Caco-2 (cell line): ENCODE measurements around the gene CYTH2. TPM values are rescaled to one million over a fixed set of nuclear protein-coding genes. Genes with fewer than 3 reads are reported as not detected.

Source experiments
- BruUV-seq: library from RNA; stranded (reverse); fragments of 400-500 nt; replicated peaks from 2 replicates; lab custom pipeline; 2021; lab: Mats Ljungman, UMichigan
- CTCF ChIA-PET: fragments of 300-600 bp; sonication (Branson Sonifier 250); formaldehyde crosslinking; loops from one replicate; lab custom pipeline; 2022; ENCODE audit warnings: antibody characterized with exemption; lab: Charles Lee
- POLR2A ChIA-PET: fragments of 300-600 bp; sonication (Branson Sonifier 250); formaldehyde crosslinking; loops from one replicate; lab custom pipeline; 2022; ENCODE audit warnings: antibody characterized with exemption; lab: Charles Lee
- DNase-seq, 2 experiments: peaks; one replicate each; pipeline versions ENCODE4 v3.0.0 to v3.0.0-alpha.2; 2020 to 2022
- H3K27me3 ChIP-seq: replicated peaks from 2 replicates; pipeline ENCODE4 v1.6.0; 2011; ENCODE audit warnings: low read length; ENCODE audit not compliant: control insufficient read depth, insufficient read depth
- H3K36me3 ChIP-seq: 2 replicates; pipeline ENCODE4 v1.5.1; 2011; ENCODE audit warnings: low read length; ENCODE audit not compliant: control insufficient read depth, insufficient read depth
- H3K4me1 ChIP-seq: fragments of 250-450 bp; sonication (Bioruptor Pico); 2 replicates; pipeline ENCODE4 v1.5.1; 2020; ENCODE audit warnings: mild to moderate bottlenecking
- H3K4me3 ChIP-seq: 2 replicates; pipeline ENCODE4 v1.5.1; 2011; ENCODE audit warnings: low read depth, mild to moderate bottlenecking, control low read depth, low read length
- H3K9me3 ChIP-seq: fragments of 250-450 bp; sonication (Bioruptor Pico); 2 replicates; pipeline ENCODE4 v1.5.1; 2020; ENCODE audit warnings: mild to moderate bottlenecking, moderate library complexity
- H3K27ac Mint-ChIP-seq: one replicate; pipeline ENCODE4 v1.8.0; 2022; ENCODE audit warnings: mixed read lengths; ENCODE audit not compliant: unreplicated experiment
- H3K27me3 Mint-ChIP-seq: one replicate; pipeline ENCODE4 v1.8.0; 2022; ENCODE audit warnings: mixed read lengths; ENCODE audit not compliant: insufficient read depth, unreplicated experiment
- H3K36me3 Mint-ChIP-seq: one replicate; pipeline ENCODE4 v1.8.0; 2022; ENCODE audit warnings: mild to moderate bottlenecking, mixed read lengths; ENCODE audit not compliant: insufficient read depth, unreplicated experiment
- H3K4me1 Mint-ChIP-seq: one replicate; pipeline ENCODE4 v1.8.0; 2022; ENCODE audit warnings: low read depth, mixed read lengths; ENCODE audit not compliant: unreplicated experiment
- H3K4me3 Mint-ChIP-seq: one replicate; pipeline ENCODE4 v1.8.0; 2022; ENCODE audit warnings: mild to moderate bottlenecking, moderate library complexity, mixed read lengths; ENCODE audit not compliant: unreplicated experiment
- H3K9me3 Mint-ChIP-seq: one replicate; pipeline ENCODE4 v1.8.0; 2022; ENCODE audit warnings: mixed read lengths; ENCODE audit not compliant: unreplicated experiment
- intact Hi-C: fragments of 100-400 bp; cut with micrococcal nuclease; formaldehyde crosslinking; loops from one replicate; pipeline ENCODE4 v1.10.0; 2022; ENCODE audit not compliant: unreplicated experiment
- total RNA-seq: library from RNA; stranded (reverse); gene quantifications from 2 replicates; pipeline ENCODE4 v1.2.3, GENCODE V29; 2022
- TF ChIP-seq, protein P1 (sequence below), 2 experiments: fragments of 200-600 bp in 1 of 2; IDR thresholded peaks; 1 replicate in 1 of 2; 2 replicates in 1 of 2; pipeline versions ENCODE4 v1.5.1 to v1.8.0; 2011 to 2022; ENCODE audit warnings: antibody characterized with exemption in 1 of 2, control low read depth in 1 of 2, inconsistent platforms in 1 of 2, low read depth in 1 of 2, low read length in 1 of 2, mild to moderate bottlenecking in 1 of 2, moderate library complexity in 1 of 2; ENCODE audit not compliant: insufficient read depth in 1 of 2, severe bottlenecking in 1 of 2, unreplicated experiment in 1 of 2

CYTH2 gene
- total RNA-seq, 1 experiment from 2014 or later, result 74.6 TPM

DNA sequence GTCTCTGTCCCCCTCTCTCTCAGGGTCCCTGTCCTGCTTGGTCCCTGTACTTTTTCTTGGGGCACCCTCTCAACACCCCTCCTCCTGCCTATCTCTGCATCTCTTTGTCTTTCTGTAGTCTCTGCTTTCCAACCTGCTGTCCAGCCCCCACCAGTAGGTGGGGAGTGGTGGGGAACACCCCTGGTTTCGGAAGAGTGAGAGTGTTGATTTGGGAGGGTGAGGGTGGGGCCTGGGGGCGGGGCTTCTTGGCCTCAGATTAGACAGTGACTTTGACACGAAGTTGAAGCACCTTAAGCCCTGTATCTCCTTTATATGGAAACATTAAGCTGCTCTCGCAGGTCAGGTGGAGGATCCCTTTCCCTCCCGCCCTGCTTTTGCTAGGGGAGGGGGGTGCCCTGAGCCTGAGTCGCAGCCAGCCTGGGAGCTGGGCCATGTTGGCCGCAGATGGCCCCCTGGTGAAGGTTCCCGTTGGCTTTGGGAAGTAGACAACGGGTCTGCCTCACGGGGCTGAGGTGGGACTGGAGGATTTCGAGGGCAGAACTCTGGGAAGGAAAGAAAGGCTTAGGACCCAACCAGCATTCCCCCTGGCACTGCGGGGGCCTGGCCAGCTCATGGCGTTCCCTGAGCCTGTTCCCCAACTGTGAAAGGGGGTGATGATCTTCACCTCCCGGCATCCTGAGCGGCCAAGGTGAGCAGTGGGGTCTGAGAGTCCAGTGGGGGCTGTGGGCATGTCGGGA lies 13.8 kb upstream of the CYTH2 start, which contains the start of gene KCNJ14:
KCNJ14 (plus strand) TSS at position 404 of the 737 bp plus-strand sequence. CDS start 6,151 bp downstream, outside the sequence.
- POLR2A ChIA-PET, result no interaction called here
- DNase-seq, result no peak
- Mint-ChIP-seq H3K4me1 (no peaks in the 10 kb centered on the region), H3K9me3 (no peaks in the 10 kb centered on the region), H3K27me3 (no peaks in the 10 kb centered on the region), H3K36me3 (peaks cover 90% of the 10 kb centered on the region), H3K4me3 (no peak within 1 kb of the TSS), H3K27ac (no peak within 1 kb of the TSS)
- no peaks in the 10 kb centered on the region for H3K4me1 ChIP-seq
- no peaks in the 10 kb centered on the region for H3K9me3 ChIP-seq
- TF ChIP-seq, protein P1, sequence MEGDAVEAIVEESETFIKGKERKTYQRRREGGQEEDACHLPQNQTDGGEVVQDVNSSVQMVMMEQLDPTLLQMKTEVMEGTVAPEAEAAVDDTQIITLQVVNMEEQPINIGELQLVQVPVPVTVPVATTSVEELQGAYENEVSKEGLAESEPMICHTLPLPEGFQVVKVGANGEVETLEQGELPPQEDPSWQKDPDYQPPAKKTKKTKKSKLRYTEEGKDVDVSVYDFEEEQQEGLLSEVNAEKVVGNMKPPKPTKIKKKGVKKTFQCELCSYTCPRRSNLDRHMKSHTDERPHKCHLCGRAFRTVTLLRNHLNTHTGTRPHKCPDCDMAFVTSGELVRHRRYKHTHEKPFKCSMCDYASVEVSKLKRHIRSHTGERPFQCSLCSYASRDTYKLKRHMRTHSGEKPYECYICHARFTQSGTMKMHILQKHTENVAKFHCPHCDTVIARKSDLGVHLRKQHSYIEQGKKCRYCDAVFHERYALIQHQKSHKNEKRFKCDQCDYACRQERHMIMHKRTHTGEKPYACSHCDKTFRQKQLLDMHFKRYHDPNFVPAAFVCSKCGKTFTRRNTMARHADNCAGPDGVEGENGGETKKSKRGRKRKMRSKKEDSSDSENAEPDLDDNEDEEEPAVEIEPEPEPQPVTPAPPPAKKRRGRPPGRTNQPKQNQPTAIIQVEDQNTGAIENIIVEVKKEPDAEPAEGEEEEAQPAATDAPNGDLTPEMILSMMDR (IDR thresholded peaks at IDR 0.05; ENCODE audit: insufficient read depth in 1 of 2, low read depth in 1 of 2, low read length in 1 of 2, severe bottlenecking in 1 of 2, unreplicated experiment in 1 of 2), result no peak
- intact Hi-C loops, result no loop called here
- no TSS peak for BruUV-seq
- no peaks in the 10 kb centered on the region; the same call in 1 of the 2 replicates for H3K36me3 ChIP-seq
- CTCF ChIA-PET, result no interaction called here
- no peaks in the 10 kb centered on the region for H3K27me3 ChIP-seq
- H3K4me3 ChIP-seq, result no peak within 1 kb of the TSS

DNA sequence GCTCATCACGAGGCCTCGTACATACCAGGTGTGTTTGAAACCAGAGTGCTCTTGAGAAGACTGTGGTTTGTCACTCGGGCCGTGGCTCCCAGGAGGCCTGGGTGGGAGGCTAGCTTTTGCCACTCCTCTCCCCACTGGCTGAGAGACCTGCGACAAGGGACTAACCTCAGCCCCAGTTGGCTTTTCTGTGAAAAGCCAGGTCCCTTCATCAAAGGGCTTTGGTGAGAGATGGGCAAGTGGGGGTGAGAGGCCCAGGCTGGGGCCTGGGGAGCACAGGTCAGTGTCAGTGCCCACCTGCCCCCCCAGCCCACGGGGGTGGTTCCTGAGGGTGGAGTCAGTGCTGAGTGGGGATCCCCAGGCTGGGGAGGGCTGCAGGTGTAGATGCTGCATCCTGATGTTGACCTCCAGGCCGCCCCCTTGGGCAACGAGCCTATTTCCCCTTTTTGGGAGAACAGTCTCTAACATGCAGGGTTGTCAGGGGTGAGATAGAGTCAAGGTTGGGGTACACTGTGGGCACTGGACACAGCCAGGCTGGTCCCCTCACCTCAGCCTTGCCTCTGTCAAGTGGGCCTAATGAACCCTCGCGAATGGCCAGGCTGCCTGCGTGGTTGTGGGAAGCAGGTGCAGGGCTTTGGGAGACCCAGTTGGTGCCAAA lies 13.1 kb upstream of the CYTH2 start:
- ChIA-PET CTCF (no interaction called here), POLR2A (no interaction called here)
- no peaks in the 10 kb centered on the region for H3K4me1 Mint-ChIP-seq
- H3K4me3 Mint-ChIP-seq, result no peak overlapping the region
- H3K4me3 ChIP-seq, result no peak overlapping the region
- no TSS peak for BruUV-seq
- no peaks in the 10 kb centered on the region for H3K9me3 Mint-ChIP-seq
- TF ChIP-seq, protein P1 (IDR thresholded peaks at IDR 0.05; ENCODE audit: insufficient read depth in 1 of 2, low read depth in 1 of 2, low read length in 1 of 2, severe bottlenecking in 1 of 2, unreplicated experiment in 1 of 2), result no peak
- peaks cover 91% of the 10 kb centered on the region for H3K36me3 Mint-ChIP-seq
- H3K4me1 ChIP-seq, result no peaks in the 10 kb centered on the region
- no peak overlapping the region for H3K27ac Mint-ChIP-seq
- peak in 1 of 2 experiments; percentile 33 for DNase-seq
- no peaks in the 10 kb centered on the region for H3K9me3 ChIP-seq
- no peaks in the 10 kb centered on the region for H3K36me3 ChIP-seq
- intact Hi-C loops, result no loop called here
- H3K27me3 ChIP-seq, result no peaks in the 10 kb centered on the region
- no peaks in the 10 kb centered on the region for H3K27me3 Mint-ChIP-seq

DNA sequence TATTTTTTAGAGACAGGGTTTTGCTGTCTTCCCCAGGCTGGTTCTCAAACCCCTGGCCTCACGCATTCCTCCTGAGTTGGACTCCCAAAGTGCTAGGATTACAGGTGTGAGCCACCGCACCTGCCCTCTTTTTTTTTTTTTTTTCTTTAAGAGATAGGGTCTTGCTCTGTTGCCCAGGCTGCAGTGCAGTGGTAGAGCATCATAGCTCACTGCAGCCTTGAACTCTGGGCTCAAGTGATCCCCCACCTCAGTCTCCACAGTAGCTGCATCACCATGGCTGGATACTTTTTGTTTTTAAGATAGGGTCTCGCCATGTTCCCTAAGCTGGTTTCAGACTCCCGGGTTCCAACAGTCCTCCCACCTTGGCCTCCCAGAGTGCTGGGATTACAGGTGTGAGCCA lies 12.3 kb upstream of the CYTH2 start:
- TF ChIP-seq, protein P1 (IDR thresholded peaks at IDR 0.05; ENCODE audit: insufficient read depth in 1 of 2, low read depth in 1 of 2, low read length in 1 of 2, severe bottlenecking in 1 of 2, unreplicated experiment in 1 of 2), result no peak
- Mint-ChIP-seq H3K4me1 (no peaks in the 10 kb centered on the region), H3K27ac (no peak overlapping the region), H3K27me3 (no peaks in the 10 kb centered on the region), H3K9me3 (no peaks in the 10 kb centered on the region), H3K36me3 (peaks cover 91% of the 10 kb centered on the region), H3K4me3 (no peak overlapping the region)
- Histone ChIP-seq H3K4me3 (no peak overlapping the region), H3K27me3 (no peaks in the 10 kb centered on the region), H3K4me1 (no peaks in the 10 kb centered on the region), H3K9me3 (no peaks in the 10 kb centered on the region), H3K36me3 (no peaks in the 10 kb centered on the region)
- no peak for DNase-seq
- CTCF ChIA-PET, result no interaction called here
- BruUV-seq, result no TSS peak
- intact Hi-C loops, result no loop called here
- POLR2A ChIA-PET, result no interaction called here
